ENCODE measurements around the gene ZNF598.

DNA sequence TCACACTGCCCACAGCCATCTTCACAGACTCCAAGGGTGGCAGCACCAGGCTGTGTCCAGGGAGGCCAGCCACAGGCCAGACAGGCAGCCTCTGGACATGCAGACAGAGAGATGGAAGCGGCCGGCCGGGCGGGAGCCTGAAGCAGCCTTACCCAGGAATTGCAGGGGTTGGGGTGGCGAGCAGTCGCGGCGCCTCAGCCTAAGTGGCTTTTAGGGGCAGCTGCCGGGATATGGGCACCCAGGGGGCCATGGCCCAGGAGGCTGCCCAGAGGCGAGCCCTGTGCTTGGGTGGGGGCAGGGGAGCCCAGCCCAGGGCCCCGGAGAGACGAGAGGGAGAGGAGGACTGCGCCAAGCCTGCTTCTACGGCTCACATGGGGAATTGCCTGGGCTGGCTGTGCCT lies 15.6 kb upstream of the ZNF598 start:
- no peak for TF ChIP-seq POLR2A (IDR thresholded peaks at IDR 0.05; ENCODE audit: low read length)
- TF ChIP-seq GATA1 (IDR thresholded peaks at IDR 0.05; ENCODE audit: low read depth, low read length) = no peak

Measured in erythroblast (primary cell).